ENCODE data around the gene CHST12.
"Not testable (repeated sequence)": the region's sequence is repeated elsewhere in the genome, so short reads cannot be mapped to it uniquely, and the experiment has no call there.

Gene CHST12

GRCh38 chr7:2405201-2405600 lies 1.8 kb downstream of the CHST12 start:
- DNase-seq = no peak

DNA sequence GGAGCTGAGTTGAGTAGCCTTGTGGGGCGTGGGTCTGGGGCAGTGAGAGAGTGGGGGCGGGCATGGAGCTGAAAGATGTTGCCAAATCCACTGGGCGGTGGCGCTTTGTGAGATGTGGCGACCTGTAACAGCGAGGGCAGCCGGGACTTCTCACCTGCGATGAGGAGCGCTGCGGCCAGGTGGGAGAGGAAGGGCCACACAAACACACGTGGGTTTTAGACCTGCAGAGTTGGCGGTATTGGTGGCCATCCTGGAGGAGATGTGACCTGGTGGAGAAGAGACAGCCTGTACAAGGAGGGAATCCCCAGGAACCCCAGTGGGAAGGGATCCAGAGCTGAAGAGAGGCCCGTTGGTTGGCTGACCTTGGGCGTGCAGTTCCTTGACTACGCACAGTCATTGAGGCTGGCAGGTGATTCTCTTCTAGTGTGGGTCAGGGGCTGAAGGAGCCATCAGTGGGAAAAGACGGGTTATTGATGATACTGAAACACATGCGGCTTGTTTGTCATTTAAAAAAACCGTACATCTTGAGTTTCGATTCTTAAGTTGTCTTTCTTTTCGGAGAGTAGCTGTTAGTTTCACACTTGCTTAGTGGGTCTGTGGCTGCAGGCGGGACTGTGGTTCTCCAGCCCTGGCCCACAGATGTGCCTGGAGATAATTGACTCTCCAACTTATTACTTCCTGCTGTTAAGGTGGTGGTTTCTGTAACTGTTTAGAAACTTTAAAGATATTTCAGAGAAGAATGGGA lies 2.4 kb downstream of the CHST12 start:
- peak; percentile 66 to 72 for DNase-seq

GRCh38 chr7:2409745-2410414 lies 6.5 kb downstream of the CHST12 start:
- DNase-seq = peak in 1 of 2 donors; percentile 25

DNA sequence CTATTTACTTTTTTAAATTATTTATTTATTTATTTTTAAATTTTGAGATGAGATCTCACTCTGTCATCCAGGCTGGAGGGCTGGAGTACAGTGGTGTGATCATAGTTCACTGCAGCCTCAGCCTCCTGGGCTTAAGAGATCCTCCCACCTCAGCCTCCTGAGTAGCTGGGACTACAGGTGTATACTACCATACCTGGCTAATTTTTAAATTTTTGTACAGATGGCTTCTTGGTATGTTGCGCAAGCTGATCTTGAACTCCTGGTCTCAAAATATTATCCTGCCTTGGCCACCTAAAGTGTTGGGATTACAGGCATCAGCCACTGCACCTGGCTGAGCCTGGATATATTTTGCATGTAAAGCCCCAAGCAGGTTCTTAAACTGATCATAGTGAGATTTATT lies 7.6 kb downstream of the CHST12 start:
- no peak for DNase-seq

- no peak for DNase-seq
Measured at GRCh38 chr7:2411815-2412586, 8.6 kb downstream of the CHST12 start.

DNA sequence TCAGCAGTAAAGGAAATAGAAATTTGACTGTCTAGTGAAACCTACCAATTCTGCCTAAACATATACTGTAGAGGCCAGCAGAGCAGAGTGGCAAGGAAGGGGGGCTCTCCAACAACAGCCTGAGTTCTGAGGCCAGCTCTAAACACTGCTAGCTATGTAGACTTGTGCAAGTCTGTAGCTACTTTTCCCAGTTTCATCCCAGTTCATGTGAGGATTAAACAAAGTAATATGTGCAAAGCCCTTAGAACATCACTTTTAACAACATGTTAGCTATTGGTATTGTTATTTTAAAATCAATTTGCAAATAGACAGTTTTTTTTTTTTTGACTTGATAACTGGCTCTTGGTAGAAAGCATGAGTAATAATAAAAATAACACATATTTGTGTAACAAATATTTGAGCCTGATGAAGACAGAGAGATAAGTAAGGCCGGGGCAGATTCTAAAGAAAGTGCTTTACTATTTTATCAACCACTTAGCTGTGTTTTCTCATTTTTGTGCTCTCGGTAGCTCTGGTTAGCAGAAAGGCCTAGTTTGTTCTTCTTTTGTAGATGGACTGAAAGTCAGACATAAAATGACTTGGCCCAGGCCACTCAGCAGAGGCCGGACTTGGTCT lies 9.3 kb downstream of the CHST12 start:
- no peak for DNase-seq

DNA sequence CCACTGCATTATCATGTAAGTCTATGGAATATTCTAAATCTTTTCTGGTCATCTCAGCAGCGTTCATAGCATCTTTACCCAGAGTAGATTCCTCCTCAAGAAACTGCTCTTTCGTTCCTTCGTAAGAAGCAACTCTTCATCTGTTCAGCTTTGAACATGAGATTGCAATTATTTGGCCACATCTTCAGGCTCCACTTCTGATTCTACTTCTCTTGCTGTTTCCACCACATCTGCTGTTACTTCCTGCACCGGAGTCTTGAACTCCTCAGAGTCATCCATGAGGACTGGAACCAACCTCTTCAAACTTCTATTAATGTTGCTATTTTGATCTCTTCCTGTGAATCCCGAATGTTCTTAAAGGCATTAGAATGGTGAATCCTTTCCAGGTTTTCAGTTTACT lies 12.7 kb downstream of the CHST12 start:
- DNase-seq = no peak

DNA sequence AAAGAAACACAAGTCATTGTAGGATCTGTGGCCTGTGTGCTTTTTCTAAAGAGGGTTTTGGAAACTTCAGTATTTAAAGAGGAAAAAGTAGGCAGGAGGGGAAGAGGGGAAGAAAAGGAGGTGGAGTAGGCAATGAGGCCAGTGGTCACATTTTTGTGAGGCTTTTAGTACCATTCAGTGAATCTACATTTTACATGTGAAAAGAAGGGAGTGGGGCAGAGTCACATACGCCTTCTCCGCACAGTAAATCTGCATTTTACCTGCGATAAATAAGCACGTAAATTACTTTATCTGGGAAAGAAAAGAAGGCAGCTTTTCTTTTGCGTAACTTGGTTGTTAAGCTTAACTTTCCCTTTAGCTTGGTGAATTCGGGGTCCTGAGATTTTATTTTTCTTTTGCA lies 13.2 kb downstream of the CHST12 start:
- no peak for DNase-seq

GRCh38 chr7:2417178-2417577 lies 13.8 kb downstream of the CHST12 start:
- DNase-seq = not testable (repeated sequence)

- peak; percentile 61 to 62 for DNase-seq
Measured at GRCh38 chr7:2417981-2418481, 14.6 kb downstream of the CHST12 start.

DNA sequence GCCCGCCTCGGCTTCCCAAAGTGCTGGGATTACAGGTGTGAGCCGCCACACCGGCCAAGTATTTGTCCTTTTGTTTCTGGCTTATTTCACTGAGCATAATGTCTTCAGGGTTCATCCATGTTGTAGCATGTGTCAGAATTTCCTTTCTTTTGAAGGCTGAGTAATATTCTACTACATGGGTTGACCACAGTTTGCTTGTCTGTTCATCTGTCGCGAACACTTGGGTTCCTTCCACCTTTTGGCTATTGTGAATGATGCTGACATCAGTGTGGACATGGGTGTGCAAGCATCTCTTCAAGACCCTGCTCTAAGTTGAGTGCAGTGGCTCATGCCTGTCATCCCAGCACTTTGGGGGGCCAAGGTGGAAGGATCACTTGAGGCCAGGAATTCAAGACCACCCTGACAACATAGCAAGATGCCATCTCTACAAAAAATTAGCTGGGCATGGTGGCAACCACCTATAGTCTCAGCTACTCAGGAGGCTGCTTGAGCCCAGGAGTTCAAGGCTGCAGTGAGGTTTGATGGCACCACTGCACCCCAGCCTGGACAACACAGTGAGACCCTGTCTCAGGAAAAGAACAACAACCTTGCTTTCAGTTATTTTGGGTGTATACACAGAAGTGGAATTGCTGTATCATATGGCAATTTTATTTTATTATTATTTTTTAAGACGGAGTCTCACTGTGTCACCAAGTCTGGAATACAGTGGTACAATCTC lies 17.0 kb downstream of the CHST12 start:
- no peak for DNase-seq

DNA sequence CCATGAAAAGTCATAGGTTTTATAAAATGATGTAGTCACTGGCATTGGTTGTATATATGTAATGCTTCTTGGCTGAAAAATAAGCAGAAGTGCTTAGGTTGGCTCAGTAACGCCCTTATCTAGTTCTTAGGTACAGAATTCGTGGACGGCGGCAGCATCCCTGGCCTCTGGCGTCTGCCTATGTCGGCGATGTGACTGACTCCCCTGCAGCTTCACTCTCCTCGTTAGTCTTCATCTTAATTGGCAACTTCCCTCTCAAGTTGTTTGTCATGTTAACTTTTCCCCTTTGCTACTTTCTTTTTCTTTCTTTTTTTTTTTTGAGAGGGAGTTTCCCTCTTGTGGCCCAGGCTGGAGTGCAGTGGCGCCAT lies 18.5 kb downstream of the CHST12 start:
- DNase-seq = no peak

- no peak for DNase-seq
Measured at GRCh38 chr7:2425749-2426148, 22.3 kb downstream of the CHST12 start.

GRCh38 chr7:2431260-2431867 lies 28.0 kb downstream of the CHST12 start:
- peak; percentile 27 to 50 for DNase-seq

DNA sequence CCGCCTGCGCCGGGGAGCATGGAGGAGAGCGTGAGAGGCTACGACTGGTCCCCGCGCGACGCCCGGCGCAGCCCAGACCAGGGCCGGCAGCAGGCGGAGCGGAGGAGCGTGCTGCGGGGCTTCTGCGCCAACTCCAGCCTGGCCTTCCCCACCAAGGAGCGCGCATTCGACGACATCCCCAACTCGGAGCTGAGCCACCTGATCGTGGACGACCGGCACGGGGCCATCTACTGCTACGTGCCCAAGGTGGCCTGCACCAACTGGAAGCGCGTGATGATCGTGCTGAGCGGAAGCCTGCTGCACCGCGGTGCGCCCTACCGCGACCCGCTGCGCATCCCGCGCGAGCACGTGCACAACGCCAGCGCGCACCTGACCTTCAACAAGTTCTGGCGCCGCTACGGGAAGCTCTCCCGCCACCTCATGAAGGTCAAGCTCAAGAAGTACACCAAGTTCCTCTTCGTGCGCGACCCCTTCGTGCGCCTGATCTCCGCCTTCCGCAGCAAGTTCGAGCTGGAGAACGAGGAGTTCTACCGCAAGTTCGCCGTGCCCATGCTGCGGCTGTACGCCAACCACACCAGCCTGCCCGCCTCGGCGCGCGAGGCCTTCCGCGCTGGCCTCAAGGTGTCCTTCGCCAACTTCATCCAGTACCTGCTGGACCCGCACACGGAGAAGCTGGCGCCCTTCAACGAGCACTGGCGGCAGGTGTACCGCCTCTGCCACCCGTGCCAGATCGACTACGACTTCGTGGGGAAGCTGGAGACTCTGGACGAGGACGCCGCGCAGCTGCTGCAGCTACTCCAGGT lies 29.7 kb downstream of the CHST12 start:
- no peak for DNase-seq

GRCh38 chr7:2433713-2434550 lies 30.5 kb downstream of the CHST12 start:
- DNase-seq = no peak

DNA sequence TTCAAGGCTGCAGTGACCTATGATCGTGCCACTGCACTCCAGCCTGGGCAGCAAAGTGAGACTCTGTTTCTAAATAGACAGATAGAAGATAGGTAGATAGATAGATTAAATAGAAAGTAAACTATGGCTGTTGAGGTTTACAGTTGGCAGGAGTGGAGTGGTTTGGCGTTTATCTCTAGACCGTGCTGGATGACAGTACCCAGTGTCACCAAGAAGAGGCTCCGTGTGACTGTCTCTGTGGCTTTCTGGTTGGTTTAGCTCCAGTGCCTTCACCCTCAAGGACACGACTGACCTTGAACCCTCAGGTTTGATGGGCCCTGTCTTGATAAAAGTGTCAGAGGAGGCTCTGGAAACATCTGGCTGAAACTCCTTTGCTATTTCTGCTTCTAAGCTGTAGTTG lies 31.7 kb downstream of the CHST12 start:
- DNase-seq = no peak

DNA sequence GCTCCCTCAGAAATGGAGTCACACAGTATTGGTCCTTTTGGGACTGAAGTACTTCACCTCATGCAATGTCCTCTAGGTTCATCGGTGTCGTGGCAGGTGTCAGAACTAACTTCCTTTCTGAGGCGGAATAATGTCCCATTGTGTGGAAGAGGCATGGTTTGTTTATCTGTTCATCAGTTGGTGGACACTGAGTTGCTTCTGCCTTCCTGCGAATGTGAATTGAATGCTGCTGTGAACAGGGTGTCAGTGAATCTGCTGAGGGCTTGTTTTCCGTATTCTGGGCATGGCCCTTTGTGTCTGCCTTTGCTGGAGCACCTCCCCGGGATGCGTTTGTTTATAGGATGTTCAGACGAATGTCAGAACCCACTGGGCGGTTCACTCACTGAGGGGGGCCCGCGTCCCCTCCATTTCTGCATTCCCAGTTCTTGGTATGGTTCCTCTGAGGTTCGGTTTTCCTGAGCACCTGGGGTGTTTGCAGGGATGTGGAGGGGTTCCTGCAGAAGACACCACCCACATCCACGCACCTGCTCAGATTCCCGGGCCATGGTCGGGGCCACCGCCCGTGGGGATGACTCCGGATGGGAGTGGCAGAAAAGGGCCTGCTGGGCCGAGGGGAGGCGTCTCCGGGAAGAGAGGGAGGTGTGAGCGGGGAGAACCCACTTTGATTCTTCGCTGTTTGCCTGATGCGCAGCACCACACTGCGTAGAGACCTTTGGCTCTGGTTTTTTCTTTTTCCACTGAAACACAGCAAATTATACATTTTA lies 33.1 kb downstream of the CHST12 start:
- DNase-seq = no peak

GRCh38 chr7:2437136-2437535 lies 33.7 kb downstream of the CHST12 start:
- no peak for DNase-seq

Data from CD4-positive, alpha-beta T cell treated with Interleukin-1 beta for 1 hour (primary cell).